Fibroblast of pulmonary artery (primary cell): ENCODE results near the gene NLRC5.

Source experiments
- DNase-seq: peaks from one replicate; pipeline ENCODE4 v3.0.0-alpha.2; 2010; ENCODE audit warnings: low read depth
- H3K4me3 ChIP-seq: replicated peaks from 2 replicates; pipeline ENCODE4 v1.5.1; 2011; ENCODE audit warnings: low read depth, mild to moderate bottlenecking, control low read depth, low read length, moderate library complexity
- CTCF ChIP-seq: IDR thresholded peaks from 2 replicates; pipeline ENCODE4 v1.5.1; 2011; ENCODE audit warnings: mild to moderate bottlenecking, control low read depth, low read length, inconsistent platforms; ENCODE audit errors: missing control alignments

The NLRC5 gene

GRCh38 chr16:57023541-57024249, 34.3 kb downstream of the NLRC5 start:
- TF ChIP-seq CTCF, result no peak
- no peak overlapping the region for H3K4me3 ChIP-seq
- no peak for DNase-seq

GRCh38 chr16:57024894-57025680, 35.7 kb downstream of the NLRC5 start:
- DNase-seq, result no peak
- no peak for TF ChIP-seq CTCF
- H3K4me3 ChIP-seq, result no peak overlapping the region

GRCh38 chr16:57025941-57026777, 36.8 kb downstream of the NLRC5 start:
- DNase-seq, result no peak

GRCh38 chr16:57026778-57027062, 37.4 kb downstream of the NLRC5 start:
- H3K4me3 ChIP-seq, result no peak overlapping the region
- no peak for TF ChIP-seq CTCF
- DNase-seq, result no peak

More at GRCh38 chr16:57025941-57026777, 36.8 kb downstream of the NLRC5 start:
- TF ChIP-seq CTCF, result no peak
- no peak overlapping the region for H3K4me3 ChIP-seq

- TF ChIP-seq CTCF, result no peak
- no peak overlapping the region for H3K4me3 ChIP-seq
- DNase-seq, result no peak
Measured at GRCh38 chr16:57027067-57027466, 37.7 kb downstream of the NLRC5 start.

GRCh38 chr16:57028086-57028485, 38.7 kb downstream of the NLRC5 start:
- DNase-seq, result no peak
- no peak overlapping the region for H3K4me3 ChIP-seq
- no peak for TF ChIP-seq CTCF
